Memory B cell (primary cell): Measurements from ENCODE around the gene EEF1A2.

Source experiments
- ATAC-seq: fragments of 150-1000 bp; cut with Tn5 transposase; 2 replicates; pipeline ENCODE4 v1.10.0; 2021; ENCODE audit warnings: low read depth, mild to moderate bottlenecking, moderate library complexity
- DNase-seq, 2 donors: peaks; one replicate each; pipeline ENCODE4 v3.0.0; 2022; ENCODE audit warnings: low spot score in 2 of 2
- H3K27ac Mint-ChIP-seq: one replicate; pipeline ENCODE4 v1.8.0; 2022; ENCODE audit warnings: mild to moderate bottlenecking, moderate library complexity, mixed read lengths
- H3K27me3 Mint-ChIP-seq: one replicate; pipeline ENCODE4 v1.8.0; 2022; ENCODE audit warnings: mixed read lengths
- H3K36me3 Mint-ChIP-seq: one replicate; pipeline ENCODE4 v1.8.0; 2022; ENCODE audit warnings: mild to moderate bottlenecking, mixed read lengths
- H3K4me1 Mint-ChIP-seq: one replicate; pipeline ENCODE4 v1.8.0; 2022; ENCODE audit warnings: mixed read lengths
- H3K4me3 Mint-ChIP-seq: one replicate; pipeline ENCODE4 v1.8.0; 2022; ENCODE audit warnings: mild to moderate bottlenecking, moderate library complexity, mixed read lengths
- H3K9me3 Mint-ChIP-seq: one replicate; pipeline ENCODE4 v1.8.0; 2022; ENCODE audit warnings: mixed read lengths

EEF1A2 gene

GRCh38 chr20:63449796-63450730 lies 48.8 kb downstream of the EEF1A2 start:
- Mint-ChIP-seq H3K4me1 (no peaks in the 10 kb centered on the region), H3K27ac (no peak overlapping the region), H3K36me3 (no peaks in the 10 kb centered on the region), H3K27me3 (peaks cover 24% of the 10 kb centered on the region), H3K4me3 (no peak overlapping the region), H3K9me3 (no peaks in the 10 kb centered on the region)
- ATAC-seq (no peak), DNase-seq (no peak)

DNA sequence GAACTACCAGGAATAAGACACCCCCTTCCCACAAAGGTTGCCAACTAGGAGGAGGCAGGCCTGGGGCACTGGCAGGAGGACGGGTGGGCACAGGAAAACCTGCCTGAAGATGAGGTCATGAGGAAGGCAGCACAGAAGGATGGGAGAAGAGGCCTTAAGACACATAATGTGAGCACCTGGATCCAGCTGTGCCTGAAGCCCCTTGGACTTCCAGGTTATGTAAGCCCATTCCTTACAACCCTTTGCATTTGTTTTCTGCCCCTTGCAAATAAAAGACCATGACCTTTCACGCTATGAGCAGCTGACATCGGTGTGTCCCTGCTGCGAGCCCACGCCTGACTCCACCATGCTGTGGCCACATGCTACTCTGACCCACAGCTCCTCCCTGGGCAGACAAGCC lies 49.9 kb downstream of the EEF1A2 start:
- H3K9me3 Mint-ChIP-seq: no peaks in the 10 kb centered on the region
- H3K4me3 Mint-ChIP-seq: no peak overlapping the region
- no peak overlapping the region for H3K27ac Mint-ChIP-seq
- no peaks in the 10 kb centered on the region for H3K36me3 Mint-ChIP-seq
- ATAC-seq (no peak), DNase-seq (no peak)
- peaks cover 19% of the 10 kb centered on the region for H3K27me3 Mint-ChIP-seq
- no peaks in the 10 kb centered on the region for H3K4me1 Mint-ChIP-seq

GRCh38 chr20:63448031-63448430 lies 50.9 kb downstream of the EEF1A2 start:
- H3K4me3 Mint-ChIP-seq: no peak overlapping the region
- H3K4me1 Mint-ChIP-seq: peaks cover 5% of the 10 kb centered on the region
- DNase-seq (no peak), ATAC-seq (no peak)
- H3K27ac Mint-ChIP-seq: no peak overlapping the region
- H3K27me3 Mint-ChIP-seq: peaks cover 18% of the 10 kb centered on the region
- H3K36me3 Mint-ChIP-seq: no peaks in the 10 kb centered on the region
- peaks cover 3% of the 10 kb centered on the region for H3K9me3 Mint-ChIP-seq

- H3K4me3 Mint-ChIP-seq: no peak overlapping the region
- H3K27me3 Mint-ChIP-seq: peaks cover 20% of the 10 kb centered on the region
- H3K9me3 Mint-ChIP-seq: peaks cover 7% of the 10 kb centered on the region
- peaks cover 9% of the 10 kb centered on the region for H3K4me1 Mint-ChIP-seq
- no peak overlapping the region for H3K27ac Mint-ChIP-seq
- DNase-seq: no peak
- H3K36me3 Mint-ChIP-seq: no peaks in the 10 kb centered on the region
- no peak for ATAC-seq
Observed at GRCh38 chr20:63447320-63447719, 51.6 kb downstream of the EEF1A2 start.

- DNase-seq (no peak), ATAC-seq (no peak)
- Mint-ChIP-seq H3K27ac (no peak overlapping the region), H3K4me1 (peaks cover 9% of the 10 kb centered on the region), H3K27me3 (peaks cover 18% of the 10 kb centered on the region), H3K9me3 (peaks cover 7% of the 10 kb centered on the region), H3K4me3 (no peak overlapping the region), H3K36me3 (no peaks in the 10 kb centered on the region)
Observed at GRCh38 chr20:63446216-63447024, 52.5 kb downstream of the EEF1A2 start.

DNA sequence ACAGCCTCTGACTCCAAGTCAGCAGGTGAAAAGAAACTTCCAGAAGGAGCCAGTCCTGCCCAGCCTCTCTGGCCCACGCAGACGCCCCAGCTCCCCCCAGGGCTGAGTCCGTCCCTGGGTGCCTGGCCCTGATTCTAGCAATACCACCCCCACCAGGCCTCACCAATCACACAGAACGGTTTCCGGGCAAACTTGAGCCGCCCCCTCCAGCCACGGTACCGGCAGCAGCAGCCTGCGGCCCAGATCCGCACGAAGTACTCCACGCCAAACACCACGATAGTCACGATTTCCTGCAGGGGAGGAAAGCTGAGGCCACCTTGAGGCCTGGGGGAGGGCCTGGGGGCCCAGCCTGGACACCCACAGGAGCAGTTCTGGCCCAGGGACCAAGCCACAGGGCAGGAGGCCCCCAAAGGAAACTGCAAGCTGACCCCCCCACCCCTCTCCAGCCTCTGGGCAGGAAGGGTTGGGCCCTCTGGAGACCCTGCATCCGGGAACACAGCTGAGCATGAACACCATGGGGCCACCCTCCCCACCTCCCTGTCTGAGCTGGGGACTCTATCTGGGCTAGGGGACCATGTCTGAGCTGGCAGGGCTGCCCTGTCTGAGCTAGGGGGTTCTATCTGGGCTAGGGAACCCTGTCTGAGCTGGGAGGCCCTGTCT lies 53.7 kb downstream of the EEF1A2 start:
- H3K9me3 Mint-ChIP-seq: peaks cover 7% of the 10 kb centered on the region
- peaks cover 9% of the 10 kb centered on the region for H3K4me1 Mint-ChIP-seq
- H3K27ac Mint-ChIP-seq: no peak overlapping the region
- H3K36me3 Mint-ChIP-seq: no peaks in the 10 kb centered on the region
- ATAC-seq (no peak), DNase-seq (no peak)
- H3K4me3 Mint-ChIP-seq: no peak overlapping the region
- H3K27me3 Mint-ChIP-seq: peaks cover 20% of the 10 kb centered on the region

DNA sequence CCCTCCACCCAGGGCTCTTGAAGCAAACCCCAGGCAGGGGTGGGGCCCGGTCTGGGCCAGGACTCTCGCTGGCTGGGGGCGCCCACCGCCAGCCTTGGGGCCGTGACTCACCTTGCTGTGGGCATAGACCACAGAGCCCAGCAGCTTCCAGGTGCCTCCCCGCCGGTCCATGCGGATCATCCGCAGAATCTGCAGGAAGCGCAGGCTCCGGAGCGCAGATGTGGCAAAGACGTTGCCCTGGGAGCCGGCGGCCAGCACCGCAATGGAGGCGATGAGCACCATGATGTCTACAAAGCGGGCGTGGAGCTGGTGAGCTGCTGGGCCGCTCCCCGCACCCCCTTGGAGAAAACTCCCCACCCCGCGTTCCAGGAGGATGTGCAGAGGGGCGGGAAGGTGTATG lies 54.3 kb downstream of the EEF1A2 start:
- peaks cover 7% of the 10 kb centered on the region for H3K9me3 Mint-ChIP-seq
- DNase-seq (no peak), ATAC-seq (no peak)
- no peak overlapping the region for H3K4me3 Mint-ChIP-seq
- H3K36me3 Mint-ChIP-seq: no peaks in the 10 kb centered on the region
- peaks cover 22% of the 10 kb centered on the region for H3K27me3 Mint-ChIP-seq
- H3K4me1 Mint-ChIP-seq: peaks cover 9% of the 10 kb centered on the region
- H3K27ac Mint-ChIP-seq: no peak overlapping the region

DNA sequence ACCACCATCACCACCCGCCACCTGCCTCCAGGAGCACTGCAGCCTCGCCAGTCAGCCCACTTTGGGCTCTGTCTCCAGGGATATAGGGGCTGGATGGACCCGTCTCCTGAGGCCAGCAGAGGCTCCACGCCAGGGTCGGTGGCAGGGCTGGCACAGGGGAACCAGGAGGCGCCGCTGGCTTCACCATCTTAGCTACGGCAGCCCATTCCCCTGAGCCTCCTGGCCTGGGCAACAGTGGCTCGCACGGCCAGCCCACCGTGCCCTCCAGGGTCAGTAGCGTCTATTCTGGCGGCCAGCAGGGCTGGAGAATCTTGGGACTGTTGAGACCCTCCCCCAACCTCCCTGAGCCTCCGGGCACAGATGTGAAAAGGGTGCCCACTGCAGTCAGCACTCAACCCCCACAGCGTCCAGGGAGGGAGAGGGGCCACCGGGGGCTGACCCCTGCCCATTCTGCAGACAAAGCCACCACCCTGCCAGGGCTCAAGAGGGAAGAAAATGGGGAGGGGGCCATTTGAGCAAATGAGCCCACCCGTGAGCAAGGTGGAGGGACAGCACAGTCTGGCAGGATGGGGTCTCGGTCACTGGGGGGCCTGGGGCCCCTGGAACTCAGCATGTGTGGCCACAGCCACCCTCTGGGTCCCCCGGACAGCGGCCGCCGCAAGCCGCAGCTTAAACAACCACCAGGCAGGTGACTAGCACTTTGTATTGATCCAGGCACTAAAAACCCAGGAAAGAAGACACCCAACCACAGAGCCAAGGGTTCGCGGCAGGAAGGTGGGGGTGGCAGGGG lies 55.1 kb downstream of the EEF1A2 start:
- no peak for DNase-seq
- Mint-ChIP-seq H3K36me3 (no peaks in the 10 kb centered on the region), H3K4me3 (no peak overlapping the region), H3K9me3 (peaks cover 7% of the 10 kb centered on the region), H3K27ac (no peak overlapping the region), H3K27me3 (peaks cover 20% of the 10 kb centered on the region), H3K4me1 (peaks cover 9% of the 10 kb centered on the region)
- ATAC-seq: no peak

GRCh38 chr20:63442100-63442493 lies 56.8 kb downstream of the EEF1A2 start:
- peak; percentile 65 for ATAC-seq
- no peak overlapping the region for H3K27ac Mint-ChIP-seq
- peaks cover 17% of the 10 kb centered on the region for H3K27me3 Mint-ChIP-seq
- DNase-seq: peak; percentile 33 to 47
- H3K4me3 Mint-ChIP-seq: no peak overlapping the region
- H3K9me3 Mint-ChIP-seq: peaks cover 7% of the 10 kb centered on the region
- H3K4me1 Mint-ChIP-seq: peaks cover 9% of the 10 kb centered on the region
- no peaks in the 10 kb centered on the region for H3K36me3 Mint-ChIP-seq

- DNase-seq (no peak), ATAC-seq (peak; percentile 31)
- H3K27me3 Mint-ChIP-seq: peaks cover 15% of the 10 kb centered on the region
- no peaks in the 10 kb centered on the region for H3K36me3 Mint-ChIP-seq
- H3K9me3 Mint-ChIP-seq: peaks cover 7% of the 10 kb centered on the region
- H3K27ac Mint-ChIP-seq: no peak overlapping the region
- H3K4me1 Mint-ChIP-seq: peaks cover 9% of the 10 kb centered on the region
- H3K4me3 Mint-ChIP-seq: no peak overlapping the region
Observed at GRCh38 chr20:63441136-63442099, 57.5 kb downstream of the EEF1A2 start.

GRCh38 chr20:63440366-63440955 lies 58.4 kb downstream of the EEF1A2 start:
- peaks cover 15% of the 10 kb centered on the region for H3K27me3 Mint-ChIP-seq
- peaks cover 7% of the 10 kb centered on the region for H3K9me3 Mint-ChIP-seq
- no peak for DNase-seq
- no peak overlapping the region for H3K4me3 Mint-ChIP-seq
- ATAC-seq: no peak
- H3K36me3 Mint-ChIP-seq: no peaks in the 10 kb centered on the region
- peaks cover 9% of the 10 kb centered on the region for H3K4me1 Mint-ChIP-seq
- no peak overlapping the region for H3K27ac Mint-ChIP-seq

DNA sequence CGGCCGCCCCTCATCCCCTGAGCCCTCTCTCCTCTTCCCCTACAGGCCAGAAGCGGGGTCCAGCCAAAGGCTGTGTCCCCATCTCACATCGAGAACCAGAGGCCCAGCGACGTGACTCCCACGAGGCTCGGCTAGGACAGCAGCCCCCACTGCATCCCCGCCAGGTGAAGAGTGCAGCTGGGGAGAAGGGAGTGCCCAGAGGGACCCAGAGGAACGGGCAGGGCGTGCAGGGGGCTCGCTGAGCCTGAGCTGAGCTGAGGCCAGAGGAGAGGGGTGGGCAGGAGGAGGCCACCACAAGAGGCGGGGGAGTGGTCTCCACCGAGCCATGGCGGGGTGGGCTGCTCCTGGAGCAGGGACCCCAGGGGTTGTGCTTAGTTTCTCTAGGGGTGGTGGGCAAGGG lies 59.0 kb downstream of the EEF1A2 start:
- no peak for DNase-seq
- peaks cover 10% of the 10 kb centered on the region for H3K4me1 Mint-ChIP-seq
- no peak overlapping the region for H3K4me3 Mint-ChIP-seq
- peaks cover 7% of the 10 kb centered on the region for H3K9me3 Mint-ChIP-seq
- ATAC-seq: no peak
- peaks cover 15% of the 10 kb centered on the region for H3K27me3 Mint-ChIP-seq
- H3K36me3 Mint-ChIP-seq: no peaks in the 10 kb centered on the region
- no peak overlapping the region for H3K27ac Mint-ChIP-seq
